NCI-H1436 treated with DMSO at 0.1 percent for 48 hours (cell line): Measurements from ENCODE around the gene GAREM1.
"Not testable (repeated sequence)": the region's sequence is repeated elsewhere in the genome, so short reads cannot be mapped to it uniquely, and the experiment has no call there.

Experiments
- DNase-seq: peaks from one replicate; lab custom pipeline; 2025; lab: John Stamatoyannopoulos, UW

GAREM1 gene

DNA sequence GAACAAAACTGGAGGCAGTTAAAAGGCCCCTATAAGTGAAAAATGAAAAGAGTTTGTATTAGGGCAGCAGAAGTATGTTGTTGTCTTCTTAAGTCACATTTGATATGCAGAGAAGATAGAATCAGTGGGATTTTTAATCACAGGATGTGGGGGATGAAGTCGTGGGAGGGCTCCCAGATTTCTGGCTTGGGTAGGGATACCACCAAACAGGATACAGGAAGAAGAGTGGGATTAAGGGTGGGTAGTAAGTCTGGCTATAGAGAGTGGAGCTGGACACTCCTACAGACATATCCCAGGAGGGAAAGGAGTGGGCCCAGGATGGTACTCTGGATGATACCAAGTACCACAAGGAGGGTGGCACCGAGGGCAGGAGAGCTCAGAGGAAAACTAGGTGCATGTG is 99.3 kb downstream of the GAREM1 start:
- no peak for DNase-seq

DNA sequence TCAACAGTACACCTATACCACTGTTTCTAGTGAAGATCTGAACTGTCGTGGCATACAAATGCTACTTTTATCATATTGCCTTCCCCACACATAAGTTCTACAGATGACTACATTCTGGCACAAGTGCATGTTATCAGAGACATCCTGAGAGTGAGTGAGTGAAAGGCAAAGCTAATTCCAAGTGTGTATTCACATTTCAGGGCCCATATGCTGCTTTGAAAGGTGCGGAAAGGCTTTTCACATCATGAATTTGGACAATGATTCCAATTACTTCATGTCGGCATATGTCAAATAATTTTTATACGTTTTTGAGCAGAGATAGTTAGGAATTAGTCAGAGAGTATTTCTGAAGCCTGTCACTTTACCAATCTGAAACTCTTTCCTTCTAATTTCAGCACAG is 101.7 kb downstream of the GAREM1 start:
- no peak for DNase-seq

DNA sequence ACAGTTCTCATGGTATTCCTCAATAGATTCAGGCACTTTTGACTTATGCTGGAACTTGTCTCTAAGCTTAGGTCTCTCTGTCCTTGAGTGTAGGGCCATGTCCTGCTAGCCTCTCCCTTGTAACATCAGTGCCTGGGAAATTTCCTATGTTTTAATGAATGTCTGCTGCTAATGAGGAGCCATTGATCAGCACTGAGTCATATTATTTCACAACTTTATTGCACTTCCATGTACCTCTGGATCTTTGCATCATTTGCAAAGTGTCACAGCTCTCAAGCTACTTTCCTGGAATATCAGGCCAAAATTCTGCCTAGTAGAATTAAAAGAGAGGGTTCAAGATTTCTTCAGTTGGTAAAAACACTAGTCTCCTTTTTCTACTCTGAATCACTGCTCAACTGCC is 102.5 kb downstream of the GAREM1 start:
- no peak for DNase-seq

DNA sequence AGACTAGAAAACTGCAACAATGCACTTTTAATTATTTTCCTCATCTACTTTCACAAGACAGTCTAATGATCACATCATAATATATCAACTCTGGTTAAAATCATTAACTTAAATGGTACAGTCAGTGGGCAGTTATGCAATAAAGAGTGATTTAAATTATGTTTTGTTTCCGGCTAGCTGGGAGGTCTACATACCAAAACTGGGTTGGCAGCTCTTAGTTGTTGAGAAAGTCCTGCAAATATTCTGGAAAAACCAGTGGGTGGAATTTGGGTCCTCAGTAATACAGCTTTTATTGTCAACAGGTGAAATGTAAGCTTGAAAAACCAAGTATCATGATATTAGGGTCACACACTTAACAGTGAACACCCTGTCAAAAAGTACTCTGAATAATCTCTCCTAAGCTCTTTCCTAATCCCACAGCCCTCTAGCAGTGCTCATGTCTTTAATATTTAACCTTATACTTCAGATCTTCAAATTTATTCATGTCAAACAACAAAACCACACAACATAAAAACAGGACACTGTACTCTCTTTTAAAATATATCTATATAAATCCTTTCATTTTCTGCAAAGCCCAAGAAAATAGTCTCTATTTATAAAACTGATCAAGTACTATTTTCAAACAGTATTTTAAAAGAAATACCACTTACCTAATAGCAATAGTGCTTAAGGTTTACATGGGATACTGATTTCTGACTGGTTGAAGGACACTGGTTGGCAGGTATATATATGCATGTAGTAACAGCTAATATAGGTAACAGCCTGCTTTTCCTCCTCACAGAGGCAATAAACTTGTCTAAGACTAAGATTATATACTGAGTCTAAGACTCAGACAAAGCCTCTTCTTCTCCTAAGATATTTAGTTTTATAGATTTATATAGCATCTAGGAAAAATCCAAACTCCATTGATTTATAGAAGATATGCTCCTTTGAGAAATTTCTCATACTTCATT is 103.8 kb downstream of the GAREM1 start:
- DNase-seq, result no peak

DNA sequence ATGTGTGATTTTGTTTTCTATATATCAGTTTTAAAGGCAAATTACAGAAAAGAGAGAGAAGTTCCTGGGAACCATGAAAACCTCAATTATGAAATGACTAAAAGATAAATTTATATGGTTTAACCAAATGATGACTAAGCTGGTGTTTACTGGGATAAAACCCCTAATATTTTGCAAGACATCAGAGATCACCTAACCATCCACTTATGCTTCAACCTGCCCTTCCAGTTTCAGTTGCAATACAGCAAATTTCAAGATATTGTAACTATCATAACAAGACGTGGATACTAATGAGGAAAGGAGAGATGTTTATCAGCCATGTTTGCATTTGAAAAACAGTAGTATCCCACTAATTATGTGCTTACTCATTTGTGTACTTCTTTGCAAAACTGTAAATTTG is 108.2 kb downstream of the GAREM1 start:
- no peak for DNase-seq

DNA sequence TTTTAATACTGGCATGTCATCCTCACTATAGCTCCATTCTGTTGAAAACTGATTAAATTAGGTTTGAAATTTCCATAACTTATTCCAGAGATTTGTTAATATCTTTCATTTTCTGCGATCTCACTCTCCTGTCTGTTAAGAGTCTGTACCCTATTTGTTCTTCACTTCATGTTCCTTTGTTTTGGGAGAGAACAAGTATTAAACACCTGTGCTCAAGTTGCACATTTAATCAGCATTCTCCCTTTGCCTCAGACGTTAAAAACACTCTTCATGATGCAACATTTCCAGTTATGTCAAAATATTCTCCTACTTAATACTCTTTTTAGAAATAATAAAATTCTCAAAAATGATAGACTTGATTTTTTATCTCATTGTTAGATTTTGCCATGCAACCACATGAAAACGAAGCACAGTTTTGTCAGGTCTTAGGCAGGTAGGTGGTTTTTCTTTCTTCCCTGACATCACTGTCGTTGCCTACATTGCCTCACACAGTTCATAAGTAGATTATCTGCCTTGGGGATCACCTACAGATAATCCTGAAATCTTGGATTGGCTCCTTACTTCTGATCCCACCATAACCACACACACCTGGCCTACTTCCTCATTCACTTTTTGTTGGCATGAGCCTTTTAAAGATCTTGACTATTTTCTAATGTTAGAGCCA is 109.9 kb downstream of the GAREM1 start:
- no peak for DNase-seq

DNA sequence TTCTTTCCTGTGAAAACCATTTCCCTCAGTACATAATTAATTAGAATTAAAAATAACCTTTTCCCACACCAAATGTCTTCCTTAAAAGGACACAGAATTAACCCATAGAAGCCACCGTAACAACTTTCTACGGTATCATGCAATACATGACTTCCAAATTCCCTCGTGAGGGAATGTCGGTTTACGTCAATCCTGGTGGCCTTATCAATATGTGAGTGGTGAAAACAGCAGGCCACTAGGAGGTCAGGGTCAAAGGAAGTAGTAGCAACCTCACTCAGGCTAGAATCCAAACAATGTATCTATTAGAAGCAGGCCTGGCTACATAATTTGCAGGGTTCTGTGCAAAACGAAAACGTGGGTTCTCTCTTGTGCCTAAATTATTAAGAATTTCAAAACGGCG is 112.2 kb downstream of the GAREM1 start:
- no peak for DNase-seq

DNA sequence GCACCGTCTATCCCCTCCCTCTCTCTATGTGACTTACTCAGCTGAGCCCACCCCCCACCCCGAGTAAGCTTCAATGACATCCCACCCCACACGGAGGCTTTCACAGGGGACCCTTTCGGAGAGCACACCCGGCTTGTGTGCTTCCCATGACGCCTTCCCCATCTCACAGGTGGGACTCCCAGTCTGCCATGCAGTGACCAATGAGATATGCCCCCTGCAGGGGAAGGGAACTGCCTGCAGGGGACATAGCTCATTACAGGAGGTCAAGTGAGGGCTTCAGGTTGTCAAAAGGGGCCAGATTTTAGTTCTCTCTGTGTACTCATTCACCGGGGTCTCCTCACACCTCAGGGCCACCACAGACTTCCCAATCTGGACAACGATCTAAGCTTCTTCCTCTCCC is 112.6 kb downstream of the GAREM1 start:
- DNase-seq, result no peak

DNA sequence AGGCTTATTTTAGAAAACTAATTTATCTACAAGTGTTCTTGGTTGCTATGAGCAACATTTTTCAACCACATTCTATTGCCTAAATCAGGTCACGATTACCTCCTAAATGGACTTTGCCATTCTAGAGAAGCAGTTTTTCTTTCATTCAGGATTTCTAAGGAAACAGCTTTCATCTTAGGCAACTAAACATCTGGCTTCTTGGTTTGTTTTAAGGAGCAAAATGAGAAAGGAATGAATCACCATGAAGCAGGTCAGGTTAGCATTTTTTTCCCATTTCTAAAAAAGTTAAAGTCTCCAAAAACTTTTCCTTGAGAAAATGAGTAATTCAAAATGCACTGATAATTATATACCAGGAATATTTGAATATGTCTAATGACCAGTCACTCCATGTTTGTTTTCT is 114.8 kb downstream of the GAREM1 start:
- DNase-seq, result no peak

DNA sequence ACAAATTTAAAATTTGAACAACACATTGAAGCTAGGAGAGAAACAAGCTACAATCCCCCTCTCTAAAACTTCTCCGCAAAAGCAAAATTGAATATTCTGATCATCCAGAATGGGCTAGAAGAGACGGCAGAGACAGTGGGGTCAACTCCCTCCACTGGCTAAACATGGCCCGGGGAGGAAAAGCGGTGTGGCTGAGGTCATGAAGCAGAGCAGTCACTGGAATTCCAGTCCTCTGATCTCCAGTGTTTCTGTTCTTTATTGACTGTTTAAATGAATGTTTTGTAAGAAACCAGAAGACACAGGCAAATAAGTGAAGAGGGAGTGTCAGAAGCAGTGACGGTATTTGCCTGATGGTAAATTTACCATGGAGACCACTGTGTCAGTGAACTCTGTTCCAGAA is 116.2 kb downstream of the GAREM1 start:
- no peak for DNase-seq

DNA sequence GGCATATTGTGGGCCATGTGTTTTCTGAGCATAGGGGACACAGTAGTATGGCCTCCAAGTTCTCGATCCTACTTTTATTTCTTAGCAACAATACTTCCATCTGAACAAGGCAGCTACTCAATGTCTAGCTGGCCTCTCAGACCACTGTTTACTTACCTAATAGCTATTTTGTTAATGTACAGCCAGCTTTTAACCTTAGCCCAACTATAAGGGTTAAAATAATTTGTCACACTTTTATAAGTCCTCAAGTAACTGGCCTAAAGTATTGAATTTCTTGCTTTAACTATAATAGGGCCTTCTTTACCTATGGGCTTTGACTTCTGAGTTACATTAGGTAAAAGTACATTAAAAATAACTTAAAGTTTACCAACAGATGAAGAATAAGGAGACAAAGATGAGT is 117.4 kb downstream of the GAREM1 start:
- DNase-seq, result no peak

DNA sequence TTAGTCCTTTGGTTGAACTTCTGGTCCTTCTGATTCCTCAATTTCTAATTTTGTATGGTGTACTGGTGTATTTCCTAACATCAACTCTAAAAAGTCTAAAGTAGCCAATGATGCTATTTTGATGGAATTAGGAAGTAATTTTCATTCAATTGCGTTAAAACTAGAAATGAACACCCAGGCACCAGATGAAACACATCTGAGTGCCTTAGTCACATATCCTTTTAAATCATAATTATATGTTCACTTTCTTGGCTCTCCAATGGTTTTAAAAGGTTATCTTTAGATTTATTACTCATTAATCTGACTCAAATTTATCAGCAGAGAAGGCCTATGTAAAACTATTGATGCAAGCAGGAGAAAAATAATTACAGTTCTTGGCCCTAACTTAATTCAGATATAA is 119.7 kb downstream of the GAREM1 start:
- DNase-seq, result no peak

DNA sequence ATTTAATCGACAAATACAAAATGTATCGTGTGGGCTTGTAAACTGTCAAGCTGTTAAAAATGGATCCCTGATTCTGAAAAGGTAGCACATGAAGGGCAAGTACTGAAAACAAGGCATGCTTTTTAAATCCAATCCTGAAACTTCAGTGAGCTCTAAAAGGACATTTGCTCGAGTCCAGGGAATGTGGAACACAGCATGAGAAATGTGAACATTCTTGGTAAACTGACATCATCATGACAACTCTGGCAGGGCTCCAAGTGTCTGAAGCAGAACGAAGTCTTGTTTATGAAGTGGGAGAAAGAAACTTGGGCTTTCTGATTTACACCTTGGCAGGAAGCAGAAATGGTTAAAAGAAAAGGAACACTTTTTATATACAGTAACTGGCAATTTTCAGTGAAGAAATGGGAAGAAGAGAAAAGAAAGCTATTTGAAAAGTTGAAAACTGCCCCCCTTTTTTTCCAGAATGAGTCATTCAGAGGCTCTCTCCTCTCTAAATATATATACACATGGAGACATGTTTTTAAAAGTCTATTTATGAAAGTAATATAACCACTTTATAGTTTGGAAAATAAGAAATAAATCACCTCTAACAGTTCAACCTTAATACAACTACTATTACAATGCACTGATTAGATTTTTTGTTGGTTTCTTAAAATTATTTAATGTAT is 120.8 kb downstream of the GAREM1 start:
- DNase-seq, result no peak

DNA sequence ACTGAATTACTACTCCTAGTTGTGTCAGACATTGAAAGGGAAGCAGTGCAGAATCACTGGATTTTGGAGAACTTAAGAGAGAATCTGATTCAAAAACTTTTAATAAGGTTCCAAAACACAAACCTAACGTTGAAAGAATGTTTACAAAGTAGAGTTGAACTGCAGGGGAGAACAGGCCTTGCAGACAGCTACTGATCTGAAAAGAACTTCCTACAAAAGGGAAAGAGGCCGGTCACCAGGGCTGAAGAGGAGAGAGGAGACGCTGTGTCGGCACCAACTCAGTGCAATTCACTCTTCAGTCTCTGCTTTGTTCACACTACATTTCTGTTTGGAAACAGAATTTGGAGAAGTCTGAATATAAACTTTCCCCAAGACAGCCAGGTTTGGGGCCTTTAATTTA is 124.0 kb downstream of the GAREM1 start:
- DNase-seq, result no peak

DNA sequence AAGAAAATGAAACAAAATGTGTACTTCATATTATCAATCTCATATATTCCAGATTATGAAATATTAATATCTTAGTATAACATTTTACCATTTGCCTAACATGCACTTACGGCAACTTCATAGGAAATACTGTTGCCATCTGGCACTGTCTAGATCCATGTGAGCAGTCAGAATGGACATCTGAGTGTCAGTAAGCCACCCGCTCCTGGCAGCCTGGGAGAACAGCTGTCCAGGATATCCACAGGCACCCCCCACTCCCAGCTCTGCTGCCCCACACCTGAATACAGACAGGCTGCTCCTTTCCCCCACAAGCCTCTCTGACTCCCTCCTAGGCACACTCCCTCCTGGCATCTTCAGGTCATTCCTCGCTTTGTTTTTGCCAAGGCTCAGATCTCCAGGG is 127.0 kb downstream of the GAREM1 start:
- DNase-seq, result no peak

DNA sequence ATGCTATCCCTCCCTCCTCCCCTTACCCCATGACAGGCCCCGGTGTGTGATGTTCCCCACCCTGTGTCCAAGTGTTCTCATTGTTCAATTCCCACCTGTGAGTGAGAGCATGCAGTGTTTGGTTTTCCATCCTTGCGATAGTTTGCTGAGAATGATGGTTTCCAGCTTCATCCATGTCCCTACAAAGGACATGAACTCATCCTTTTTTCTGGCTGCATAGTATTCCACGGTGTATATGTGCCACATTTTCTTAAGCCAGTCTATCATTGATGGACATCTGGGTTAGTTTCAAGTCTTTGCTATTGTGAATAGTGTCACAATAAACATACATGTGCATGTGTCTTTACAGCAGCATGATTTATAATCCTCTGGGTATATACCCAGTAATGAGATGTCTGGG is 129.6 kb downstream of the GAREM1 start:
- not testable (repeated sequence) for DNase-seq

DNA sequence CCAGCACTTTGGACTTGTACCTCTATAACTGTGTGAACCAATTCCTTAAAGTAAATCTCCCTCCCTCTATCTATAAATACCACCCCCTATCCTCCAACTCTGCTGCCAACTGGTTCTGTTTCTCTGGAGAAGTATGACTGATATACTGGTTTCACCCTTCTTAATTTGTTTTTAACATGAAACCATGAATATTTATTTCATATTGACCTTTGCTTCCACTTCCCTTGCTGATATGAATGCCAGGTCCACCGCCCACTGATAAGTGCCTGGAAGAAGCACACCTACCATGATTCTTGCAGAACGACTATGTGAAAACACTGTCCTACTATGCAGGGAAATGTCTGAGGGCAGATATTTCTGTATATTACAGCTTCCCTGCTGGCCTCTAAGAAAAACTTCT is 131.6 kb downstream of the GAREM1 start:
- DNase-seq, result no peak

DNA sequence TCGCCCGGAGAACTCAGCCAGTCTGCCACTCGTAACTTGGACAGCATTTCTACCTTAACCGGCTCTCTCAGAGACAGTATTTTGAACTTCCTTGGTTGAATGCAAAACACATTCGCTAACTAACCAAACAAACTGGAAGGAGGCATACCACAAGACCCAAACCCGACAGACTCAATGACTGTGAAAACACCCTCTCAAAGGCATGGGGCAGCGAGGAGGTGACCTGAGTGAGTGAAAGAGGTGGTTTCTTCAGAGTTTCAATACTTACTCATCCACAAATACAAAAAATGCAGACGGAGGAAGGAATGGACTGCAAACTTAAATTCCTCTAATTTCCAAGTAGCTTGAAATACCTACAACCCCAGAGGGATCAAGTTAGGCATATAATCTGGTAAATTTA is 132.9 kb downstream of the GAREM1 start:
- no peak for DNase-seq

DNA sequence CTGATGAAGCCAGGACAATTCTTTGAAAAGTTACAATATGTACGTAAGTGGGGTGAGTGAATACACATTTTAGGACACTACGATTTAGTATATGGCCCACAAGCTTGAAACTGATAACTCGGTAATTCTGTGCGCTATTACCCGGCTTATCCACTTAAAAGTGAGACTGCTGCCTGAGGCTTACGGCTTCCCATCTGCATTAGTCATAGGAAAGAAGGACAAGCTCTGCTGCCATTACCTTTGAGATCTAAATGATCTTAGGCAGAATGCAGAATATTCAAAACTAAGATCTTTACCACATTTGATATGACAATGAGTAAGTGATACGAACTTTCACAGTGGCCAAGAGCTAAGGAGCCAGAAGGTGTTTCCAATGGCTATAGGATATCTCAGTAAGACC is 133.3 kb downstream of the GAREM1 start:
- DNase-seq, result no peak

DNA sequence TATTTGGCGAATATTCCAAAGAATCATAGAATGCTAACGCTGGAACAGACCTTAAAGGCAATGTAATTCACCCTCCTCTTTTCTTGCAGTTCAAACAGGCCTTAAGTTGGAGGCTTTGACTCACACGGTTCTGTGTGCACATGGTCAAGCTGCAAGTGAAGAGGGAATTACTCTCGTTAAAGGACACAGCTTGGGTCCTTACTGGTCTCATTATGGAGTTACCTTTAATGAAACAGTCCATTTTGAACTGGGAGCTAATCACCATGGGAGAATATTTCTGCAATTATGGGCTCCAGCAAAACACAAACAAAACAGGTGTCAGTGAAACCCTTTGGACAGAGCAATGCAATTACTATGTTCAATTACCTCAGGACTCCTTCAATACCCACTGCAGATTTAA is 135.5 kb downstream of the GAREM1 start:
- no peak for DNase-seq

DNA sequence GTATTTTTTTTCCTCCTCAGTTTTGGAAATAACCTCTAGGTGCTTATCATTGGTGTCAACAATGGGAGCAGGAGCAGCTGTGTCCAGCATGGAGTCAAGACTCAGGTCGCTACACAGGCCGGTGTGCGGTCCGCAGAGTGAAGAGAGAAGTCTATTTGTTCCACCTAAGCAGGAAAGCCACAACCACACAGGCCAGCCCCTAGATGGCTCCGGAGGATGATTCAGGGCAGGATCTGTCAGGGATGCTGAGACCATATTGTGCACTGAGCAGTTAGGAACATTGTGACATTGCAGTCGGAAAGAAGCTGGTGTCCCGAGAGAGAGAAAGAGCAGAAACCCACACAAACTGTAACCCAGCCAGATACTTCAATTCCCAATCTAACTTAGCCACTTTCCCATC is 136.9 kb downstream of the GAREM1 start:
- DNase-seq, result no peak

DNA sequence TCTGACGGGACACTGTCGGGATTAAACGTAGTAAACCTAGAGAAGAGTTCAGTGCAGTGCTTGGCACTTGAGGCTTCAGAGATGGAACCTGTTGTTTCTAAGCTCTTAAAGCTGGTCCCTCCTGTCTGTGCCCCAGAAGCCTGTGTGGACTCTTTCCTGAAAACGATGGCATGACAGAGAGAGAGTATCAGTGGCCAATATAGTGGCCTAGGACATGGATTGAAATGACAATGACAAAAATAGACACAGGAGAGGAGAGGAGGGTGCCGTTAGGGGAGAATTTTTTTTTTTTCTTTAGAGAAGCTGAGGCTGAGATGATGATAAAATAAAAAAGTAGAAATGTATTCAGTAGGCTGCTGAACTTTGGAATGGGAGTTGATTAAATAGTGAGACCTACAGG is 138.0 kb downstream of the GAREM1 start:
- no peak for DNase-seq

DNA sequence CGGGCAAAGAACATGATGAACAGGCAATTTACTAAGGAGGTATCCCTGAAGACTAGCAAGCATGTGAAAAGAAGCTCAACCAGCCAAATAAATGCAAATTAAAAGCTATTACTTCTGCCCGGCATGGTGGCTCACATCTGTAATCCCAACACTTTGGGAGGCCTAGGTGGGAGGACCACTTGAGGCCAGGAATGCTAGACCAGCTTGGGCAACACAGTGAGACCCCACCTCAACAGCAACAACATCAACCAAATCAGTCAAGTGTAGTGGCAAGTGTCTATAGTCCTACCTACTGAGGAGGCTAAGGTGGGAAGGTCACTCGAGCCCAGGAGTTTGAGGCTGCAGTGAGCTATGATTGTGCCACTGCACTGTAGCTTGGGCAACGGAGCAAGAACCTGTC is 141.7 kb downstream of the GAREM1 start:
- no peak for DNase-seq
